K562 (cell line): ENCODE measurements around the gene RFX3. TPM values are rescaled to one million over a fixed set of nuclear protein-coding genes. Genes with fewer than 3 reads are reported as not detected.

Experiments
- CBX1 ChIP-seq: sonication (generic); IDR thresholded peaks from 2 replicates; pipeline ENCODE4 v1.6.1; 2016; ENCODE audit warnings: antibody characterized with exemption, low read depth, mild to moderate bottlenecking
- CREB1 ChIP-seq, 2 experiments: sonication (generic) in 1 of 2; formaldehyde crosslinking in 1 of 2; IDR thresholded peaks; 2 replicates each; pipeline versions ENCODE4 v1.6.1 to v1.8.0; 2012 to 2022; ENCODE audit warnings: inconsistent platforms in 1 of 2, mild to moderate bottlenecking in 1 of 2, missing genetic modification reagents in 1 of 2, moderate library complexity in 1 of 2
- E2F1 ChIP-seq: sonication (generic); formaldehyde crosslinking; IDR thresholded peaks from 2 replicates; pipeline ENCODE4 v1.8.1; 2023; ENCODE audit warnings: mild to moderate bottlenecking, missing genetic modification reagents, moderate library complexity
- KLF13 ChIP-seq: fragments of 450-650 bp; IDR thresholded peaks from 2 replicates; pipeline ENCODE4 v1.6.1; 2016; ENCODE audit warnings: missing genetic modification characterization, low read depth, mild to moderate bottlenecking, missing compliant biosample characterization, moderate library complexity, borderline replicate concordance
- MYC ChIP-seq, 2 experiments: fragments of 250-450 bp in 1 of 2; sonication (Bioruptor Pico) in 1 of 2; IDR thresholded peaks; 2 replicates each; pipeline versions ENCODE4 v1.5.1 to v1.6.1; 2012 to 2021; ENCODE audit warnings: low read depth in 2 of 2, borderline replicate concordance in 1 of 2, improper control_type of control experiment in 1 of 2, low read length in 1 of 2, mild to moderate bottlenecking in 1 of 2, moderate library complexity in 1 of 2
- NR2F6 ChIP-seq: fragments of 450-650 bp; formaldehyde crosslinking; IDR thresholded peaks from 2 replicates; pipeline ENCODE4 v1.4.0; 2020; ENCODE audit warnings: mild to moderate bottlenecking
- RAD21 ChIP-seq, 2 experiments: fragments of 250-450 bp in 1 of 2; fragments of 450-650 bp in 1 of 2; sonication (Bioruptor Pico) in 1 of 2; formaldehyde crosslinking in 1 of 2; IDR thresholded peaks in 1 of 2; conservative IDR thresholded peaks in 1 of 2; 2 replicates each; pipeline versions ENCODE4 v1.4.0 to v1.8.0; 2020 to 2022; ENCODE audit warnings: mild to moderate bottlenecking in 2 of 2, moderate library complexity in 1 of 2
- RBM22 ChIP-seq: fragments of 200-400 bp; formaldehyde crosslinking; IDR thresholded peaks from 2 replicates; pipeline ENCODE4 v1.6.1; 2018; ENCODE audit warnings: low read length, low read depth; ENCODE audit not compliant: poor library complexity, severe bottlenecking
- SRSF9 ChIP-seq: fragments of 200-400 bp; formaldehyde crosslinking; IDR thresholded peaks from 2 replicates; pipeline ENCODE4 v1.6.1; 2017; ENCODE audit warnings: low read depth, low read length, borderline replicate concordance
- SUPT5H ChIP-seq: fragments of 450-650 bp; IDR thresholded peaks from 2 replicates; pipeline ENCODE4 v1.6.1; 2016
- TCF7 ChIP-seq: sonication (generic); IDR thresholded peaks from 2 replicates; pipeline ENCODE4 v1.6.1; 2016; ENCODE audit warnings: antibody characterized with exemption, borderline replicate concordance
- ZNF449 ChIP-seq: fragments of 250-450 bp; sonication (Bioruptor Pico); IDR thresholded peaks from 2 replicates; pipeline ENCODE4 v1.8.0; 2022; ENCODE audit warnings: moderate library complexity, mild to moderate bottlenecking, inconsistent platforms
- polyA plus RNA-seq, 8 experiments: library from polyadenylated mRNA; depleted of rRNA in 4 of 8; stranded (reverse) in 5 of 8; unstranded in 3 of 8; fragments of >200 nt; fragmentation: Nextera tagmentation in 2 of 8; fragmentation: Illumina TruSeq in 1 of 8; extraction: Ambion mirVana in 2 of 8; extraction: Trizol in 1 of 8; gene quantifications; 2 replicates each; pipeline versions ENCODE4 v1.2.1 to v1.2.3, GENCODE V29; 2011 to 2014; ENCODE audit warnings: inconsistent platforms in 1 of 8, missing spikeins in 1 of 8
- total RNA-seq, 7 experiments: library from RNA; depleted of rRNA in 6 of 7; stranded (reverse); fragments of >200 nt in 6 of 7; fragmentation: Illumina TruSeq in 2 of 7; extraction: Trizol in 2 of 7; gene quantifications; 2 replicates each; pipeline versions ENCODE4 v1.2.1 to v1.2.3, GENCODE V29; 2011 to 2021; ENCODE audit warnings: low replicate concordance in 1 of 7

Gene RFX3
- total and polyA plus RNA-seq, 9 of the 15 experiments (the other 6 are each of a cell fraction or from before 2014, with no cell fraction given) = 0.86 to 4.9 (median 2.0) TPM

- peak; percentile 38; the same call in 1 of the 2 replicates for TF ChIP-seq CBX1
- TF ChIP-seq E2F1 (CRISPR knock-in tag) = 0 out of 2 replicates have a peak, but pooled peaks have one; percentile 19
- no peak for TF ChIP-seq ZNF449 (CRISPR knock-in tag)
- TF ChIP-seq KLF13 (tag) = no peak
- TF ChIP-seq SUPT5H = peak; percentile 87
- 0 out of 2 replicates have a peak, but pooled peaks have one; percentile 61 for TF ChIP-seq TCF7
- TF ChIP-seq NR2F6 (CRISPR knock-in tag) = no peak
- peak; percentile 79 for TF ChIP-seq MYC (IDR thresholded peaks at IDR 0.05; ENCODE audit: low read depth, low read length)
- 0 out of 2 replicates have a peak, but pooled peaks have one; percentile 31 for TF ChIP-seq MYC (CRISPR knock-in tag; IDR thresholded peaks at IDR 0.05; ENCODE audit: borderline replicate concordance, low read depth)
- no peak for TF ChIP-seq SRSF9
- TF ChIP-seq CREB1 (IDR thresholded peaks at IDR 0.05) = peak; percentile 24; the same call in 1 of the 2 replicates
- peak; percentile 56; the same call in 1 of the 2 replicates for TF ChIP-seq CREB1 (CRISPR knock-in tag; IDR thresholded peaks at IDR 0.05)
- TF ChIP-seq RAD21 (CRISPR knock-in tag; conservative IDR thresholded peaks at IDR 0.05 in 1 of 2, IDR thresholded peaks at IDR 0.05 in 1 of 2) = no peak
- TF ChIP-seq RBM22 = peak; percentile 77
Measured at GRCh38 chr9:3526165-3526996, 580 bp upstream of the RFX3 start (continued).
